NCI-H345 treated with DMSO at 0.1 percent for 48 hours (cell line): ENCODE data around the gene ZNF184.

Experiments used
- DNase-seq: peaks from one replicate; lab custom pipeline; 2025; ENCODE audit not compliant: unreplicated experiment; lab: John Stamatoyannopoulos, UW

Gene ZNF184

GRCh38 chr6:27472617-27473400, at the start of gene ZNF184:
TSS of gene ZNF184 (minus strand) at chr6:27473105. CDS start at chr6:27472294, 811 bp downstream.
- DNase-seq, result peak; percentile 92

- DNase-seq, result peak; percentile 71
Measured at GRCh38 chr6:27518881-27519795, 46.2 kb upstream of the ZNF184 start.

- peak; percentile 50 for DNase-seq
Measured at GRCh38 chr6:27517928-27518787, 45.3 kb upstream of the ZNF184 start.

GRCh38 chr6:27517238-27517637, 44.3 kb upstream of the ZNF184 start:
- DNase-seq, result no peak

GRCh38 chr6:27514906-27515495, 42.1 kb upstream of the ZNF184 start:
- no peak for DNase-seq

GRCh38 chr6:27512525-27512924, 39.6 kb upstream of the ZNF184 start:
- DNase-seq, result no peak

GRCh38 chr6:27507041-27507956, 34.4 kb upstream of the ZNF184 start:
- DNase-seq, result no peak

GRCh38 chr6:27505209-27506027, 32.5 kb upstream of the ZNF184 start:
- DNase-seq, result no peak

GRCh38 chr6:27503436-27504030, 30.6 kb upstream of the ZNF184 start:
- DNase-seq, result peak; percentile 46

GRCh38 chr6:27502508-27503435, 29.9 kb upstream of the ZNF184 start:
- peak; percentile 57 for DNase-seq

- DNase-seq, result no peak
Measured at GRCh38 chr6:27501187-27501586, 28.3 kb upstream of the ZNF184 start.

GRCh38 chr6:27500177-27500576, 27.3 kb upstream of the ZNF184 start:
- no peak for DNase-seq

- DNase-seq, result no peak
Measured at GRCh38 chr6:27495386-27496135, 22.7 kb upstream of the ZNF184 start.

- no peak for DNase-seq
Measured at GRCh38 chr6:27494987-27495385, 22.1 kb upstream of the ZNF184 start.

- DNase-seq, result no peak
Measured at GRCh38 chr6:27494103-27494502, 21.2 kb upstream of the ZNF184 start.

- DNase-seq, result no peak
Measured at GRCh38 chr6:27492631-27493190, 19.8 kb upstream of the ZNF184 start.
